GM20000 (cell line): ENCODE data around the gene NLGN1.

Experiments used
- DNase-seq: peaks from one replicate; pipeline ENCODE4 v3.0.0; 2012; ENCODE audit warnings: low spot score
- TF ChIP-seq, protein P1 (sequence below): IDR thresholded peaks from 2 replicates; pipeline ENCODE4 v1.5.1; 2012; ENCODE audit warnings: mild to moderate bottlenecking, control low read depth; ENCODE audit errors: extremely low read depth, missing control alignments

The NLGN1 gene

DNA sequence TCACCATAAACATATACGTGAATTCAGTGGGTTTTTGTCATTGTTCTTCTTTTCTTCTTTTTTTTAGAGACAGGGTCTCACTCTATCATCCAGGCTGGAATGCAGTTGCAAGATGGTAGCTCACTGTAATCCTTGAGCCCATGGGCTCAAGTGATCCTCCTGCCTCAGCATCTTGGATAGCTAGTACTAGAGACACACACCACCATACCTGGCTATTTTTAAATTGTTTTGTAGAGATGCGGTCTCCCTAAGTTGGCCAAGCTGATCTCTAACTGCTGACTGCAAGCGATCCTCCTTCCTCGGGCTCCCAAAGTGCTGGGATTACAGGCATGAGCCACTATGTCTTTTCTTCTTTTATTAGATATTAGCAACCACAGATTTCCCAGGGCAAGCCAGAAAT is 220.6 kb downstream of the NLGN1 start:
- TF ChIP-seq, protein P1, sequence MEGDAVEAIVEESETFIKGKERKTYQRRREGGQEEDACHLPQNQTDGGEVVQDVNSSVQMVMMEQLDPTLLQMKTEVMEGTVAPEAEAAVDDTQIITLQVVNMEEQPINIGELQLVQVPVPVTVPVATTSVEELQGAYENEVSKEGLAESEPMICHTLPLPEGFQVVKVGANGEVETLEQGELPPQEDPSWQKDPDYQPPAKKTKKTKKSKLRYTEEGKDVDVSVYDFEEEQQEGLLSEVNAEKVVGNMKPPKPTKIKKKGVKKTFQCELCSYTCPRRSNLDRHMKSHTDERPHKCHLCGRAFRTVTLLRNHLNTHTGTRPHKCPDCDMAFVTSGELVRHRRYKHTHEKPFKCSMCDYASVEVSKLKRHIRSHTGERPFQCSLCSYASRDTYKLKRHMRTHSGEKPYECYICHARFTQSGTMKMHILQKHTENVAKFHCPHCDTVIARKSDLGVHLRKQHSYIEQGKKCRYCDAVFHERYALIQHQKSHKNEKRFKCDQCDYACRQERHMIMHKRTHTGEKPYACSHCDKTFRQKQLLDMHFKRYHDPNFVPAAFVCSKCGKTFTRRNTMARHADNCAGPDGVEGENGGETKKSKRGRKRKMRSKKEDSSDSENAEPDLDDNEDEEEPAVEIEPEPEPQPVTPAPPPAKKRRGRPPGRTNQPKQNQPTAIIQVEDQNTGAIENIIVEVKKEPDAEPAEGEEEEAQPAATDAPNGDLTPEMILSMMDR, result no peak
- DNase-seq, result no peak

DNA sequence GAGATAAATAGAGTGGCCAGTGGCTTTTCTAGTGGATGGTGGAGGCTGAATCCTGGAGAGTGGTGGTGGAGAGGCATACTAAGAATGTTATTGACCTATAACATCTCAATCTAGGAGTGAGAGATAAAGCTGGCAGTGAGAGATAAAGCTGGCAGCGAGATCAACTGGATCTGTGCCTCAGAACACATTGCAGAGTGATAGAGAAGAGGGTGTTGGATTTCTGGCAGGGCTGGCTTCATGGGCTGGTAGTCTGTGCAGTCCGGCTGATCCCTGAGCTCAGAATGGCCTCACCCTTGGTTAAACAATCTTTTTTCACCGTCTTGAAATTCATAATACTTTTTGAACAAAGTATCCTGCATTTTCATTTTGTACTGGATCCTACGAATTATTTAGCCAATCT is 221.2 kb downstream of the NLGN1 start:
- DNase-seq, result no peak

DNA sequence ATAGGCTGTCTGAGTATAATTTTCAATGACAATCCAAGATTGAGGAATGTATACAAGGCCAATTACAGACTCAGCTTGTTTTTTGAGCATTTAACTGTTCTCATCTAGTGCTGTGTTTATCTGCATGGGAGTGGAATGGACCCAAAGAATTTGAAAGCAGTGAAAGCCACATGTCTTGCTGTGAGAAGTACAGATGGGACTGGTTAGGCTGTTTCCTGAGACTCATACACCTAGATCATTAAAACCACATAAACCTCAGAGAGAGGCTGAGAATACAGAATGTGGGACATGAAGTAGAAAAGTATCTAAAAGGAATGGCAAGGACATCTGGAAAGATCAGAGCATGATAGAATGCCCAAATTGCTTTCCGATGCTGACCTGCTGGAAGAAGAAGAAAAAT is 224.6 kb downstream of the NLGN1 start:
- TF ChIP-seq, protein P1, result no peak
- DNase-seq, result no peak

More for the DNA sequence above, 221.2 kb downstream of the NLGN1 start:
- TF ChIP-seq, protein P1, result no peak

DNA sequence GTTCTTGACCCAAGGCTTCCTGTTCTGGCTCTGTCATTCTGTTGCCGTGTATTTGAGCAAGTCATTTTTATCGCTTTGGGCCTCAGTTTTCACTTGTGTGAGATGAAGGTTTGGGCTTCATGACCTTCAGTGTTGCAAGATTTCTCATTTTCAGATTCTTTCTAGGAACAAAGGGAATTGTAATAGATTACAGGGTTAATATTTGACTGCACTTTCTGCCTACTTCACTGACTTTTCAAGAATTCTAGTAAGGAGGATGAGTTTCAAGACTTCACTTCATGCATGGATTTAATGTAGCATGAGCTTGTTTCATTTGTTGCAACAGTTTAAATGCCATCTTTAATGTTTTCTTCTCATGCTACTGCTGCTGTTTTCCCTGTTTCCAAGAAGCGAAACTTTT is 226.5 kb downstream of the NLGN1 start:
- TF ChIP-seq, protein P1, result no peak
- no peak for DNase-seq

DNA sequence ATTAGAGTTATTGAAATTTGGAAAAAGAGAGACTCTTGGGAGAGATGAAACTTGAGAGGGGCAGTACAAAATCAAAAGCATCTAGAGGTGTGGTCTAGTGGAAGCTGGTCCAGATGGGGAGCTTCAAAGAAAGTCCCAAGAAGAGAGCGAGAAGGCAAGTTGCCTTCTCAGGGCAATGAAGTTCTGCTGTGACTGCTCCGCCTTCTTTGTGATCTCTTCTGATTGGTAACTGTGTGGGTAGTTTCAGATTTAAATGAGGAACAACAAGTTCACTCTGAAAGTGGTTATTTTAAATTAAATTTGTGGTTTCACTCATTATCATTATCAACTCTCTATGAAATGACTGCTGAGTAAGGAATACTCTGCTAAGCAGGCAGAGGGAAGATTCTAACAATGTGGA is 233.3 kb downstream of the NLGN1 start:
- no peak for DNase-seq
- TF ChIP-seq, protein P1, result no peak

DNA sequence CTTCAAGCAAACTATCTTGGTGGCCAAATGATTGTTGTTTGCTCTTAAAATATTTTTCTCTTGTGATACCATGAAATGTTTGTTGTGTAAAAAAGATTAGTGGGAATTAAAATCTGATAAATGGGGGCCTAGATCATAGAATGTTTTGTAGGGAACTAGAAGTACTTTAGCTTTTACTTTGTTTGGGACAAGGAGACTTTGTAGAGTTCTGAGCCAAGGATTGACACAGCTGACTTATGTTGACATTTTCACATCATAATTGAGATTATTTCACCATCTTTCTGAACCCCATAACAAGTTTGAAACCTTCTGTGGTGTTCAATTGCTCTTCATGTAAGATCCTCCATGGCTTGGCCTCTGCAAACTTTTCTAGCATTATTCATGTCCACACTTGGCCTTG is 235.4 kb downstream of the NLGN1 start:
- TF ChIP-seq, protein P1, result no peak

DNA sequence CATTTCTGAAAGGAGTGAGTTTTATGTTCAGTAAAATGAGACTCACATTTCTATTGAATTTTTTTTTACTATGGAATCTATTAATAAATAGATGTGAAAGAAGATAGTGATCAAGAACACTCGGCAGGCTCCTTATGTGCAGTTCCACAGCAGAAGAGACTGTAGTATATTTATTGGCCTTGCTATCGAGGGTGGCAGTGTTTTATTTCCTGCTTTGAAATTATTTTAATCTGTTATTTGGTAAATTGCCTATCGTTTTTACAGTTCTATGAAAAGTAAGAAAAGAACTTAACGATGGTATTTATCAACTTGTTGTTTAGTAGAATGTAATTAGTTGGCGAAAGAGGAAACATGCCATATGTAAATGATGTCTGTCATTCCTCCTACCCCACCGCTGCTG is 238.3 kb downstream of the NLGN1 start:
- TF ChIP-seq, protein P1, result no peak

More for the DNA sequence above, 235.4 kb downstream of the NLGN1 start:
- no peak for DNase-seq

More for the DNA sequence above, 238.3 kb downstream of the NLGN1 start:
- no peak for DNase-seq
